ENCODE results near the gene EPM2A. TPM values are rescaled to one million over a fixed set of nuclear protein-coding genes. Genes with fewer than 3 reads are reported as not detected.

EPM2A gene
- total RNA-seq, 1 donor from 2014 or later, result 21.9 TPM

GRCh38 chr6:145652572-145652971, 82.7 kb downstream of the EPM2A start:
- Mint-ChIP-seq H3K27ac (no peak overlapping the region), H3K36me3 (ENCODE audit: low read depth) (no peaks in the 10 kb centered on the region), H3K9me3 (peaks cover 3% of the 10 kb centered on the region), H3K4me3 (no peak overlapping the region), H3K4me1 (peaks cover 5% of the 10 kb centered on the region), H3K27me3 (no peaks in the 10 kb centered on the region)
- no peak for DNase-seq
- TF ChIP-seq, protein P1, sequence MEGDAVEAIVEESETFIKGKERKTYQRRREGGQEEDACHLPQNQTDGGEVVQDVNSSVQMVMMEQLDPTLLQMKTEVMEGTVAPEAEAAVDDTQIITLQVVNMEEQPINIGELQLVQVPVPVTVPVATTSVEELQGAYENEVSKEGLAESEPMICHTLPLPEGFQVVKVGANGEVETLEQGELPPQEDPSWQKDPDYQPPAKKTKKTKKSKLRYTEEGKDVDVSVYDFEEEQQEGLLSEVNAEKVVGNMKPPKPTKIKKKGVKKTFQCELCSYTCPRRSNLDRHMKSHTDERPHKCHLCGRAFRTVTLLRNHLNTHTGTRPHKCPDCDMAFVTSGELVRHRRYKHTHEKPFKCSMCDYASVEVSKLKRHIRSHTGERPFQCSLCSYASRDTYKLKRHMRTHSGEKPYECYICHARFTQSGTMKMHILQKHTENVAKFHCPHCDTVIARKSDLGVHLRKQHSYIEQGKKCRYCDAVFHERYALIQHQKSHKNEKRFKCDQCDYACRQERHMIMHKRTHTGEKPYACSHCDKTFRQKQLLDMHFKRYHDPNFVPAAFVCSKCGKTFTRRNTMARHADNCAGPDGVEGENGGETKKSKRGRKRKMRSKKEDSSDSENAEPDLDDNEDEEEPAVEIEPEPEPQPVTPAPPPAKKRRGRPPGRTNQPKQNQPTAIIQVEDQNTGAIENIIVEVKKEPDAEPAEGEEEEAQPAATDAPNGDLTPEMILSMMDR (IDR thresholded peaks at IDR 0.05), result no peak
- ChIA-PET POLR2A (no interaction called here), CTCF (no interaction called here)
- no peak for ATAC-seq (ENCODE audit: low read depth)
- intact Hi-C loops (cut with micrococcal nuclease), result no loop called here

GRCh38 chr6:145651988-145652387, 83.3 kb downstream of the EPM2A start:
- Mint-ChIP-seq H3K27me3 (no peaks in the 10 kb centered on the region), H3K36me3 (ENCODE audit: low read depth) (no peaks in the 10 kb centered on the region), H3K4me3 (no peak overlapping the region), H3K9me3 (peaks cover 3% of the 10 kb centered on the region), H3K27ac (no peak overlapping the region), H3K4me1 (peaks cover 5% of the 10 kb centered on the region)
- ChIA-PET CTCF (interaction anchor here (1.2 kb wide), 1 partner anchor 17 kb away, joined by 3 read pairs; no protein-coding TSS in a partner anchor), POLR2A (no interaction called here)
- TF ChIP-seq, protein P1 (IDR thresholded peaks at IDR 0.05), result no peak
- intact Hi-C loops (cut with micrococcal nuclease), result no loop called here
- ATAC-seq (ENCODE audit: low read depth) (no peak), DNase-seq (no peak)

- H3K27me3 Mint-ChIP-seq, result no peaks in the 10 kb centered on the region
- TF ChIP-seq, protein P1 (IDR thresholded peaks at IDR 0.05), result no peak
- ChIA-PET POLR2A (no interaction called here), CTCF (interaction anchor here (1.7 kb wide), 1 partner anchor 14 kb away, joined by 6 read pairs; no protein-coding TSS in a partner anchor)
- no peak for ATAC-seq (ENCODE audit: low read depth)
- DNase-seq, result no peak
- H3K4me3 Mint-ChIP-seq, result no peak overlapping the region
- H3K4me1 Mint-ChIP-seq, result peaks cover 2% of the 10 kb centered on the region
- intact Hi-C loops (cut with micrococcal nuclease), result no loop called here
- H3K9me3 Mint-ChIP-seq, result peaks cover 3% of the 10 kb centered on the region
- H3K36me3 Mint-ChIP-seq (ENCODE audit: low read depth), result no peaks in the 10 kb centered on the region
- H3K27ac Mint-ChIP-seq, result no peak overlapping the region
Measured at GRCh38 chr6:145648149-145648548, 87.2 kb downstream of the EPM2A start.

DNA sequence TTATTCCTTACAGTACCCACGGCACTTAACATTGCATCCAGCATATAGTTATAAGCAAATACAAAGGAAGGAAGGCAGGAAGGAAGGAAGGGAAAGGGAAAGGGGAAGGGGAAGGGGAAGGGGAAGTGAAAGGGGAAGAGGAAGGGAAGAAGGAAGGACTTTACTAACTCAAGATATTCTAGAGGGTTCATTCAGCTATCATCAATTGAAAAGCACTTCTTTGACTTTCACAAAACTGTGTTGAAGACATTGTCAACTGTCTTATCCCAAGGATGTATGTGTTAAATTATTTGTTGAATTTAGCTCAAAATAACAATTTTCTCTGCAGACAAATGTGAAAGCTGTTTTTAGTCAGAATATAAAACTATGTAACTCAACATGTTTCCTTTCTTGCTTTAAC, 87.7 kb downstream of the EPM2A start:
- H3K4me1 Mint-ChIP-seq, result peaks cover 2% of the 10 kb centered on the region
- ChIA-PET CTCF (interaction anchor here (1.7 kb wide), 1 partner anchor 14 kb away, joined by 6 read pairs; no protein-coding TSS in a partner anchor), POLR2A (no interaction called here)
- H3K4me3 Mint-ChIP-seq, result no peak overlapping the region
- H3K27me3 Mint-ChIP-seq, result no peaks in the 10 kb centered on the region
- intact Hi-C loops (cut with micrococcal nuclease), result no loop called here
- H3K27ac Mint-ChIP-seq, result no peak overlapping the region
- DNase-seq (no peak), ATAC-seq (ENCODE audit: low read depth) (no peak)
- H3K36me3 Mint-ChIP-seq (ENCODE audit: low read depth), result no peaks in the 10 kb centered on the region
- TF ChIP-seq, protein P1 (IDR thresholded peaks at IDR 0.05), result no peak
- H3K9me3 Mint-ChIP-seq, result peaks cover 3% of the 10 kb centered on the region

DNA sequence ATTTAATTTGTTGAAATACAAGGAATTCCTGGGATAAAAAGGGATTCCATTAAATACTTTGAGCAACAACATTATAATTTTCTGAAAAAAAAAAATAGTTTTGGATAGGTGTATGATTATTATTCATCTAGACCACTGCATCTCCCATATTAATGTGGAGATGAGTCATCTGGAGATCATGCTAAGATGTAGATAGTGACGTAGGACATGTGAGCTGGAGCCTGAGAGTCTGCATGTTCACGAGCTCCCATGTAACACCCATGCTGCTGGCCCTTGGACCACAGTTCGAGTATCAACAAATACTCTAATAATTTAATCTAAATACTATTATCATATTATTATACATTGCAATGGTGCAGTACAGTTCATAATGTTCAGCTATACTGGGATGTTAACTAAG, 91.6 kb downstream of the EPM2A start:
- DNase-seq (no peak), ATAC-seq (ENCODE audit: low read depth) (no peak)
- no peaks in the 10 kb centered on the region for H3K9me3 Mint-ChIP-seq
- intact Hi-C loops (cut with micrococcal nuclease), result no loop called here
- no peaks in the 10 kb centered on the region for H3K36me3 Mint-ChIP-seq (ENCODE audit: low read depth)
- TF ChIP-seq, protein P1 (IDR thresholded peaks at IDR 0.05), result no peak
- H3K4me3 Mint-ChIP-seq, result no peak overlapping the region
- no peak overlapping the region for H3K27ac Mint-ChIP-seq
- CTCF ChIA-PET, result interaction anchor here (2.9 kb wide), 1 partner anchor 10 kb away, joined by 15 read pairs; no protein-coding TSS in a partner anchor
- peaks cover 2% of the 10 kb centered on the region for H3K4me1 Mint-ChIP-seq
- POLR2A ChIA-PET, result no interaction called here
- no peaks in the 10 kb centered on the region for H3K27me3 Mint-ChIP-seq

All from activated B cell treated with CpG ODN at 0.5 μM for 24 hours (primary cell).